Hindlimb muscle (tissue), 1 donor: ENCODE results near the gene FDPS. TPM values are rescaled to one million over a fixed set of nuclear protein-coding genes. Genes with fewer than 3 reads are reported as not detected.
A peak's percentile ranks its signal among the peaks of the same experiment; 100 is the strongest.
"Not testable (repeated sequence)": the region's sequence is repeated elsewhere in the genome, so short reads cannot be mapped to it uniquely, and the experiment has no call there.

Source experiments
- DNase-seq: peaks from one replicate; pipeline ENCODE4 v3.0.0-alpha.2; 2013
- polyA plus RNA-seq: library from polyadenylated mRNA; unstranded; fragments of 120-200 nt; gene quantifications from one replicate; pipeline ENCODE4 v1.2.1, GENCODE V29; 2013; ENCODE audit not compliant: insufficient read length

Gene FDPS
- polyA plus RNA-seq, 1 donor = 106 TPM

GRCh38 chr1:155285631-155286044 lies 23.0 kb upstream of the FDPS start:
- DNase-seq = no peak

GRCh38 chr1:155286544-155286943 lies 22.1 kb upstream of the FDPS start:
- no peak for DNase-seq

GRCh38 chr1:155287987-155288543 lies 20.6 kb upstream of the FDPS start:
- no peak for DNase-seq

- DNase-seq = not testable (repeated sequence)
Observed at GRCh38 chr1:155291006-155291405, 17.7 kb upstream of the FDPS start.

- DNase-seq = no peak
Observed at GRCh38 chr1:155293086-155293749, 15.4 kb upstream of the FDPS start.

- DNase-seq = no peak
Observed at GRCh38 chr1:155294520-155295182, 14.0 kb upstream of the FDPS start.

GRCh38 chr1:155295183-155295941 lies 13.3 kb upstream of the FDPS start:
- no peak for DNase-seq

GRCh38 chr1:155295942-155296267 lies 12.8 kb upstream of the FDPS start:
- no peak for DNase-seq

GRCh38 chr1:155296661-155297060 lies 12.0 kb upstream of the FDPS start:
- DNase-seq = no peak

GRCh38 chr1:155297384-155297783 lies 11.3 kb upstream of the FDPS start:
- DNase-seq = no peak

GRCh38 chr1:155300024-155300423 lies 8.6 kb upstream of the FDPS start:
- DNase-seq = no peak

GRCh38 chr1:155300553-155301329 lies 7.9 kb upstream of the FDPS start:
- DNase-seq = no peak

- no peak for DNase-seq
Observed at GRCh38 chr1:155301342-155301841, 7.3 kb upstream of the FDPS start, which contains the start of gene PKLR. TSS of gene PKLR (minus strand) at chr1:155301438. CDS start at chr1:155301395, 43 bp downstream.

GRCh38 chr1:155304558-155305063 lies 4.1 kb upstream of the FDPS start:
- no peak for DNase-seq

GRCh38 chr1:155305881-155306391 lies 2.7 kb upstream of the FDPS start:
- no peak for DNase-seq

GRCh38 chr1:155307247-155307740 lies 1.4 kb upstream of the FDPS start:
- peak; percentile 26 for DNase-seq

GRCh38 chr1:155309423-155310021 lies 856 bp downstream of the FDPS start:
- no peak for DNase-seq

GRCh38 chr1:155313261-155313660 lies 4.6 kb downstream of the FDPS start:
- DNase-seq = no peak

- no peak for DNase-seq
Observed at GRCh38 chr1:155316922-155317321, 8.3 kb downstream of the FDPS start.

GRCh38 chr1:155318082-155318481 lies 9.4 kb downstream of the FDPS start:
- no peak for DNase-seq

- DNase-seq = no peak
Observed at GRCh38 chr1:155319536-155319935, 10.9 kb downstream of the FDPS start.
